Parathyroid adenoma (tissue), 2 donors: ENCODE measurements around the gene SYDE2.

Experiments
- H2AFZ ChIP-seq: fragments of 300-600 bp; sonication (generic); one replicate; pipeline ENCODE4 v1.7.0; 2017; ENCODE audit warnings: antibody characterized with exemption, mild to moderate bottlenecking
- H3K27ac ChIP-seq: fragments of 300-600 bp; sonication (generic); one replicate; pipeline ENCODE4 v1.7.0; 2017
- H3K27me3 ChIP-seq: fragments of 300-600 bp; sonication (generic); one replicate; pipeline ENCODE4 v1.7.0; 2017; ENCODE audit warnings: low read length; ENCODE audit not compliant: control insufficient read depth, insufficient read depth
- H3K36me3 ChIP-seq: fragments of 300-600 bp; sonication (generic); one replicate; pipeline ENCODE4 v1.7.0; 2017; ENCODE audit warnings: low read length; ENCODE audit not compliant: control insufficient read depth, insufficient read depth
- H3K4me1 ChIP-seq: fragments of 300-600 bp; sonication (generic); one replicate; pipeline ENCODE4 v1.7.0; 2017; ENCODE audit warnings: control low read depth
- H3K4me2 ChIP-seq: fragments of 300-600 bp; sonication (generic); one replicate; pipeline ENCODE4 v1.7.0; 2017; ENCODE audit warnings: low read length
- H3K4me3 ChIP-seq: fragments of 300-600 bp; sonication (generic); one replicate; pipeline ENCODE4 v1.7.0; 2017; ENCODE audit warnings: low read depth, low read length
- H3K79me2 ChIP-seq: fragments of 300-600 bp; sonication (generic); one replicate; pipeline ENCODE4 v1.7.0; 2017; ENCODE audit warnings: control low read depth
- H3K9ac ChIP-seq: fragments of 300-600 bp; sonication (generic); one replicate; pipeline ENCODE4 v1.7.0; 2017; ENCODE audit warnings: mild to moderate bottlenecking
- H3K9me3 ChIP-seq: fragments of 300-600 bp; sonication (generic); one replicate; pipeline ENCODE4 v1.7.0; 2017; ENCODE audit warnings: low read length; ENCODE audit not compliant: control insufficient read depth
- TF ChIP-seq, protein P1 (sequence below): fragments of 300-600 bp; sonication (generic); IDR thresholded peaks from one replicate; pipeline ENCODE4 v1.7.0; 2017; ENCODE audit warnings: antibody characterized with exemption, mild to moderate bottlenecking
- donor health status: primary hyperparathyroidism.

Gene SYDE2

DNA sequence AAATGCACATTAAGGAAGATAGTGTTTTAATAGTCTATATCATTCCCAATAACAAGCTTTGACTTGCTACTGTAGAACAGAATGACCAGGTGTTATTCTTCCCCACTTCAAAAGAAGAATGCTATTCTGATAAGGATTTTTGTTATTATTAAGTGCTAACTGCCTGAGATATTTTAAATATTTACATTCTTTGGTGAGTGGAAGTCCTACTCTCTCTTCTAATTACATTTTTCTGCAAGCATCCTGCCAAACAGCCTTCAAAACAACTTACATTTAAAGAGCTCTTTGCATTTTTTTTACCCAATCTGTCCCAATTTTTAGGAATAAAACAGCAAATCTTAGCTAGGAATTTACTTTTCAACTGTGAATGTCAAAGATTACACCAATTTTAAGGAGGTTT lies 23.5 kb upstream of the SYDE2 start:
- Histone ChIP-seq H3K36me3 (no peaks in the 10 kb centered on the region), H3K27me3 (no peaks in the 10 kb centered on the region), H3K9ac (no peak overlapping the region), H2AFZ (peak overlapping the region; percentile 13), H3K27ac (no peak overlapping the region), H3K9me3 (no peaks in the 10 kb centered on the region), H3K4me3 (no peak overlapping the region), H3K79me2 (no peaks in the 10 kb centered on the region), H3K4me1 (peaks cover 8% of the 10 kb centered on the region), H3K4me2 (no peak overlapping the region)
- TF ChIP-seq, protein P1, sequence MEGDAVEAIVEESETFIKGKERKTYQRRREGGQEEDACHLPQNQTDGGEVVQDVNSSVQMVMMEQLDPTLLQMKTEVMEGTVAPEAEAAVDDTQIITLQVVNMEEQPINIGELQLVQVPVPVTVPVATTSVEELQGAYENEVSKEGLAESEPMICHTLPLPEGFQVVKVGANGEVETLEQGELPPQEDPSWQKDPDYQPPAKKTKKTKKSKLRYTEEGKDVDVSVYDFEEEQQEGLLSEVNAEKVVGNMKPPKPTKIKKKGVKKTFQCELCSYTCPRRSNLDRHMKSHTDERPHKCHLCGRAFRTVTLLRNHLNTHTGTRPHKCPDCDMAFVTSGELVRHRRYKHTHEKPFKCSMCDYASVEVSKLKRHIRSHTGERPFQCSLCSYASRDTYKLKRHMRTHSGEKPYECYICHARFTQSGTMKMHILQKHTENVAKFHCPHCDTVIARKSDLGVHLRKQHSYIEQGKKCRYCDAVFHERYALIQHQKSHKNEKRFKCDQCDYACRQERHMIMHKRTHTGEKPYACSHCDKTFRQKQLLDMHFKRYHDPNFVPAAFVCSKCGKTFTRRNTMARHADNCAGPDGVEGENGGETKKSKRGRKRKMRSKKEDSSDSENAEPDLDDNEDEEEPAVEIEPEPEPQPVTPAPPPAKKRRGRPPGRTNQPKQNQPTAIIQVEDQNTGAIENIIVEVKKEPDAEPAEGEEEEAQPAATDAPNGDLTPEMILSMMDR: no peak

DNA sequence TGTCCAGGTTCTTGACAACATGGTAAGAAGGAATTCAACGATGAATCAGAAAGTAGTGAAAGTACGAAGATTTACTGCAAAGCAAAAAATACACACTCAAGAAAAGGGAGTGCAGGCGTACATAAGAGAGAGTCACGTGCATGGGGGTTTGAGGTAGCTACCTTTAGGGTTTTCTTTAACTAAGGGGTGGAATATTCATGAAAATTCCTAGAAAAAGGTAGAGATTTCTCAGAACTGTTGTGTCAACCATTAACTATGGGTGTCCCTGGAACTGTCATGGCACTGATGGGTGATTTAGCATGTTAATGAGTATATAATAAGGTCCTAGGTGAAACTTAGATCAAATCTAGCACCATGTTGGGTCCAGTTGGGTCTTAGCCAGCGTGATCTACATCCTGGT lies 22.5 kb upstream of the SYDE2 start:
- H3K9ac ChIP-seq: no peak overlapping the region
- peaks cover 8% of the 10 kb centered on the region for H3K4me1 ChIP-seq
- no peaks in the 10 kb centered on the region for H3K9me3 ChIP-seq
- no peaks in the 10 kb centered on the region for H3K79me2 ChIP-seq
- no peaks in the 10 kb centered on the region for H3K27me3 ChIP-seq
- H3K4me3 ChIP-seq: no peak overlapping the region
- H3K4me2 ChIP-seq: no peak overlapping the region
- TF ChIP-seq, protein P1: no peak
- H3K27ac ChIP-seq: no peak overlapping the region
- H2AFZ ChIP-seq: no peak overlapping the region
- no peaks in the 10 kb centered on the region for H3K36me3 ChIP-seq

DNA sequence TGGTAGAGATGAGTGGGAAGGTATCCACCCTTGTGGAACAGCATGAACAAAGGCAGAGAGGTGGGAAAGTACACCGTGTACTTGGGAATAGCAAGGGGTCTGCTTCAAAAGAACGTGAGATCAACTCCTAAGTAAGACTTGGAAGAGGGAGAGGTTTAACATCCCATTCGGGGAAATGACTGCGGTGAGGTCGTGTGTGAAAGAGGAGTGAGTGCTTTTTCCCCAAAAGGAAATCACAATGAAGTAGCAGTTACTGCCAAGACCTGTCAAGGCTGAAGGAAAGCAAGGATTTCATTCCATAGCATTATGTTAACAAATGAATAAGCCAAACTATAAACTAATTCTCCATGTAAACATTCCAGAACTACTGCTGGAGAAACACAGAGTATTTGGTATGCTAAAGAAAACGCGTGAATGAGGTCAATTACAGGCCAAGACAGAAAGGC lies 20.0 kb upstream of the SYDE2 start:
- Histone ChIP-seq H3K36me3 (no peaks in the 10 kb centered on the region), H2AFZ (no peak overlapping the region), H3K27me3 (no peaks in the 10 kb centered on the region), H3K4me3 (no peak overlapping the region), H3K9ac (no peak overlapping the region), H3K4me2 (no peak overlapping the region), H3K27ac (no peak overlapping the region), H3K4me1 (peaks cover 5% of the 10 kb centered on the region), H3K79me2 (no peaks in the 10 kb centered on the region), H3K9me3 (no peaks in the 10 kb centered on the region)
- TF ChIP-seq, protein P1: no peak

DNA sequence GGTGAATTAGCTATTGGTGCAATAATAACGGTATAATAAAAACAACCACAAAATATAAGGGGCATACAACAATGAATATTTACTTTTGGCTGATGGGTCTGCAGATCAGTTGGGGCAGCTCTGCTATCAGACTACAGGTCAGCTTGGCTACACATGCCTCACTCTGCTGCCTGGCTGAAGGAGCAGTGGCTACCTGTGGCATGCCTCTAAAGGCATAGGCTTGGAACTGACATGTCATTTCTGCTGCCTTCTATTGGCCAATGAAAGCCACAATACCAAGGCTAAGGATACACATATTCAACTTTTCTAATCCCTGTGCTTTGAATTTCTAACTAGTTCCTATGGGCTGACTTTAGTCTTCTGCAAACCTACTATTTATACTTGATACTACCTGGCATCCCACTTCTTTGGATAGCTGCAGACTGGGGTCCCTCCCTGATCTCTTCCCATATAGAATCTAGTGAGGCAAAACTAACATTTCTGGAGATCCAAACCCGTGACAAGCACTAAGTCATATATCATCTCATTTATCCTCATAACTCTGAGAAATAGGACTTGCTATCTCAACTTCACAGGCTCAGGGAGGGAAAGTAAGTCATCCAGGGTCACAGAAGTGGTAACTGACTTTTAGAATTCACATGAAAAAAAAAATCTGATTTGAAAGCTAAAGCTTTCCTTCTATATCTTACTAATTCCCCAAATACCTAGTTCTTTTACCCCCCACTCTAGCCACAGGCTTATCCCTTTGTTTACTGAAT lies 19.2 kb upstream of the SYDE2 start:
- Histone ChIP-seq H3K36me3 (no peaks in the 10 kb centered on the region), H2AFZ (no peak overlapping the region), H3K9ac (no peak overlapping the region), H3K4me2 (no peak overlapping the region), H3K4me1 (no peaks in the 10 kb centered on the region), H3K27ac (no peak overlapping the region), H3K9me3 (no peaks in the 10 kb centered on the region), H3K79me2 (no peaks in the 10 kb centered on the region), H3K27me3 (no peaks in the 10 kb centered on the region), H3K4me3 (no peak overlapping the region)
- TF ChIP-seq, protein P1: no peak

DNA sequence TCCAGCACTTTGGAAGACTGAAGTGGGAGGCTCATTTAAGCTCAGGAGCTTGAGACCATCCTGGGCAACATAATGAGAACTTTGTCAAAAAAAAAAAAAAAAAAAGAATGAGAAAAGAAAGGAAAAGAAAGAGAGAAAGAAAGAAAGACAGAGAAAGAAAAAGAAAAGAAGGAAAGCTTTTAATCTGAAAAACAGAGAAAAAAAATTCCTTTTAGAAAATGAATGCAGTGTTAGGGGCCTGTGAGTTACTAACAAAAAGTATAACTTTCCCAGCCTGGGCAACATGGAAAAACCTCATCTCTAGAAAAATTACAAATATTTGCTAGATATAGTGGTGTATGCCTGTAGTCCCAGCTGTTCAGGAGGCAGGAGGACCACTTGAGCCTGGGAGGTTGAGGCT lies 15.9 kb upstream of the SYDE2 start:
- H2AFZ ChIP-seq: no peak overlapping the region
- no peaks in the 10 kb centered on the region for H3K79me2 ChIP-seq
- H3K4me1 ChIP-seq: no peaks in the 10 kb centered on the region

More for the DNA sequence above, 15.9 kb upstream of the SYDE2 start:
- Histone ChIP-seq H3K9me3 (no peaks in the 10 kb centered on the region), H3K36me3 (no peaks in the 10 kb centered on the region), H3K27ac (no peak overlapping the region), H3K4me3 (no peak overlapping the region), H3K27me3 (no peaks in the 10 kb centered on the region), H3K9ac (no peak overlapping the region), H3K4me2 (no peak overlapping the region)
- TF ChIP-seq, protein P1: no peak
